Jurkat, Clone E6-1 (cell line): ENCODE results near the gene ITCH.
A peak's percentile ranks its signal among the peaks of the same experiment; 100 is the strongest.
"Not testable (repeated sequence)": the region's sequence is repeated elsewhere in the genome, so short reads cannot be mapped to it uniquely, and the experiment has no call there.

Experiments used
- DNase-seq: peaks from one replicate; pipeline ENCODE4 v3.0.0-alpha.2; 2011; ENCODE audit warnings: low read depth, low spot score
- H3K4me3 ChIP-seq: 2 replicates; pipeline ENCODE4 v1.5.1; 2011; ENCODE audit warnings: mild to moderate bottlenecking, low read length, control low read depth, moderate library complexity

The ITCH gene

DNA sequence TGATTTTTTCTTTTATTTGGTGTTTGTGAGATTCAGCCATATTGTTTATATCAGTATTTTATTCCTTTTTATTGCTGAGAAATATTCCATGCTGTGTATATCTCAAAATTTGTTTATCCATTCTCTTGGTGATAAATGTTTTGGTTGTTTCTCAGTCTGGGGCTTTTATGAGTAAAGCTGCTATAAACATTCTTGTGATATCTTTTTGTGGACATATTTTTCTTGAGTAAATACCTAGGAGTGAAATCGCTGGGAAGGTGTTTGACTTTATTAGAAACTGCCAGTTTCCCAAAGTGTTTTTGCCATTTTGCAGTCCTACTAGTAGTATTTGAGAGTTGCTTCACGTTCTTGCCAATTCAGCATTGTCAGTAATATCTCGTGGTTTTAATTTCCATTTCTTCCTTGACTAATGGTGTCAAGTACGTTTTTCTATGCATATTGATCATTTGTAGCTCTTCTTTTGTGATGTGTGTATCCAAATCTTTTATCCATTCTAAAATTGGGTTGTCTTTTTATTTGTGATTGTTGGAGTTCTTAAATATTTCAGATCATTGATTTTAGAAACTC is 122.1 kb downstream of the ITCH start:
- DNase-seq, result no peak
- H3K4me3 ChIP-seq, result no peak overlapping the region

DNA sequence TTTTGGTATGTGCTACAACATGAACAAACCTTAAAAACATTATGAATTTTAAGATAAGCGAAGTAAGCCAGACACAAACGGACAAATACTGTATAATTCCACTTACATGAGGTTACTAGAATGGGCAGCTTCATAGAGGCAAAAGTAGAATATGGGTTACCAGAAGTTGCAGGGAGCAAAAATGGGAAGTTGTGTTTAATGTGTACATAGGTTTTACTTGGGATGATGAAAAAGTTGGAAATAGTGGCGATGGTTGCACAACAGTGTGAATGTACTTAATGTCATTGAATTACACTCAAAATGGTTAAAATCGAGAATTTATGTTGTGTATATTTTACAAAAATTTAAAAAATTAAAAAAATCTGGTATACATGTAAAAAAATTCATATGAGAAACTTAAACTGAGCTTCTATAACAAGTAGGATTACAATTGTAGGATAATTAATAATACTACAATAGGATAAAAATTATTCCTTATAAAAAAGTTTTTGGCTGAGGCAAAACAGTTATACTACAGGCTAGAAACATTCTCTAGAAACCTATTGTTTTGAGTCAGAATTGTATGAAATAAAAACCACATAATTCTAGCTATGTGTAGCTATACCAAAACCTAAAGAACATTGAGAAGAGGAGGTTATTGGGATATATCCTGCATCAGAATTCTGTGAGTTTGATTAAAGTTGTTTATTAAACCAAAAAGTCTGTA is 128.3 kb downstream of the ITCH start:
- no peak for DNase-seq
- no peak overlapping the region for H3K4me3 ChIP-seq

DNA sequence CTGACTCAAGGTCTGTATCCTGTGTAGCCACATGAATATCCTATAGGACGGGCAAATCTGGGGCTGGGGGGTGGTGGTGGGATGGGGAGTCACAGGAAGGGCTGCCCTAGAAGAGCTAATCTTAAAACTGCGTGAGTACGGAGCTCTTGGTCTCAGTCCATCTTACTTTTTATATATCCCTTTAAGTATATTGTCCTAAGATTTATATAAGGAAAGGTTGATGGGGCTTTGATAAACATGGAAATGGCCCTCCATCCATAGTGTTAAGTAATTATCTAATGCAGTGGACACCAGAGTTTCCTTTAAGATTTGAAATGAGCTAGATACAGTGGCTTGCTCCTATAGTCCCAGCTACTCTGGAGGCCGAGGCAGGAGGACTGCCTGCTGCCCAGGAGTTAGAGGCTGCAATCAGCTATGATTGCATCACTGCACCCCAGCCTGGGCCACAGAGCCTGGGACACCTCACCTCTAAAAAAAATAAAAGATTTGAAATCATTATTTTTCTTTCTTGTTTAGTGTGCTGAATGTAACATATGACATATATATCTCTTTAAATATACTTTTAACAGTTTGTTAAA is 128.9 kb downstream of the ITCH start:
- no peak for DNase-seq
- no peak overlapping the region for H3K4me3 ChIP-seq

DNA sequence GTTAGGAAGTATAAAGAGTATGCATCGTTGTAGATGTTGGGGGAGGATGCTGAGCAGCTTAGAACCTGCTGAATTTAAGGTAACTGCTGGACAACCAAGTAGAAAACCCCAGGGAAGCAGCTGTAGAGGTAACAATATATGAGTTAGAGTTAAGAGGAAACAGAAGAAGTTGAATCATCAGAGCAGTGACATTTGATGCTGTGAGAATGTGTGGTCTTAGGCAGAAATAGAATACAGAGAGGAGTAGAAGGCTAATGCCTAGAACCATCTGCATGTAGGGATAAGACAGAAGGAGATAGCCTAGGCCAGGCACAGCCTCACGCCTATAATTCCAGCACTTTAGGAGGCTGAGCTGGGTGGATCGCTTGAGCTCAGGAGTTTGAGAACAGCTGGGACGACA is 130.6 kb downstream of the ITCH start:
- no peak overlapping the region for H3K4me3 ChIP-seq
- DNase-seq, result no peak

DNA sequence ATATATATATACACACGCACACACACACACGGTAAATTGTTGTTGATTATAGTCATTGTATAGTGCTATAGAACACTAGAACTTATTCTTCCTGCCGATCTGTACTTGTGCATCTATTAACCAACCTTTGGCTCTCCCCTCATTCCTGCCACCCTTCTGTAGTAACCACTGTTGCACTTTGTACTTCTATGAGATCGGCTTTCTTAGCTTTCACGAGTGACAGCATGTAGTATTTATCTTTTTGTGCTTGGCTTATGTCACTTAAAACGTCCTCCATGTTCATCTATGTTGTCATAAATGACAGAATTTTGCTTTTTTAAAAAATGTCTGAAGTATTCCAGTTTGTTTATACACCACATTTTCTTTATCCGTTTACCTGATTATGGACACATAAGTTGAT is 132.2 kb downstream of the ITCH start:
- no peak overlapping the region for H3K4me3 ChIP-seq
- no peak for DNase-seq

DNA sequence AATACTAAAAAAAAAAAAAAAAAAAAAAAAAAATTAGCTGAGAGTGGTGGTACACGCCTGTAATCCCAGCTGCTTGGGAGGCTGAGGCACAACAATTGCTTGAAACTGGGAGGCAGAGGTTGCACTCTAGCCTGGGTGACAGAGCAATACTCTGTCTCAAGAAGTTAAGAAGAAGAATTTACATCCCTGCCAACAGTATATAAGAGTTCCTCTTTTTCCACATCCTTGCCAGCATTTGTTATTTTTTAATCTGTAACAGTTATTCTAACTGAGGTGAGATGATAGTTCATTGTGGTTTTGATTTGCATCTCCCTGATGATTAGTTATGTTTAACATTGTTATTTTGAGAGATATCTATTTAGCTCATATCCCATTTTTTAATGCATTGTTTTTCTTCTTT is 132.8 kb downstream of the ITCH start:
- H3K4me3 ChIP-seq, result no peak overlapping the region
- DNase-seq, result no peak

DNA sequence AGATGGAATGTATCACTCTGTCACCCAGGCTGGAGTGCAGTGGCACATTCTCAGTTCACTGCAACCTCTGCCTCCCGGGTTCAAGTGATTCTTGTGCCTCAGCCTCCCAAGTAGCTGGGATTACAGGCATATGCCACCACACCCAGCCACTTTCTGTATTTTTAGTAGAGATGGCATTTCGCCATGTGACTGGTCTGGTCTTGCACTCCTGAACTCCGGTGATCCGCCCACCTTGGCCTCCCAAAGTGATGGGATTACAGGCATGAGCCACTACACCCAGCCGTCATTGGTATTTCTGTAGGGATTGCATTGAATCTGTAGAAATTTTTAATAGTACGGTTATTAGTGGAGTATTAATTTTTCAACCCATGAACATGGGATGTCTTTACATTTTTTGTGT is 134.5 kb downstream of the ITCH start:
- DNase-seq, H3K4me3 ChIP-seq: not testable (repeated sequence)

DNA sequence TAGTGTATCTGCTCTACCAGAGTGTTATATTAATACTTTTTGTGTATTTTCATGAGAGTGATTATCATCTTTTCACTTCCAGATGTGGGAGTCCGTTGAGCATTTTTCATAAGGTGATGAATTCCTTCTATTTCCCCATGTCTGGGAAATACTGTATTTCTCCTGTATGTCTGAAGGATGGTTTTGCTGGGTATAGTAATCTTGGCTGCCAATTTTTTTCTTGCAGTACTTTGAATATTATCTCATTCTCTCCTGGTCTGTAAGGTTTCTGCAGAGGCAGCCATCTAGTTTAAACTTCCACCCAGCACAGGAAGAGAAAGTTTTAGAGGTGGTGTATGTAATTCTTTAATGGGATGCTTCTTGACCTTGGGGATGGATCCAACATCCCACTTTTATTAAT is 137.8 kb downstream of the ITCH start:
- no peak for DNase-seq
- no peak overlapping the region for H3K4me3 ChIP-seq

DNA sequence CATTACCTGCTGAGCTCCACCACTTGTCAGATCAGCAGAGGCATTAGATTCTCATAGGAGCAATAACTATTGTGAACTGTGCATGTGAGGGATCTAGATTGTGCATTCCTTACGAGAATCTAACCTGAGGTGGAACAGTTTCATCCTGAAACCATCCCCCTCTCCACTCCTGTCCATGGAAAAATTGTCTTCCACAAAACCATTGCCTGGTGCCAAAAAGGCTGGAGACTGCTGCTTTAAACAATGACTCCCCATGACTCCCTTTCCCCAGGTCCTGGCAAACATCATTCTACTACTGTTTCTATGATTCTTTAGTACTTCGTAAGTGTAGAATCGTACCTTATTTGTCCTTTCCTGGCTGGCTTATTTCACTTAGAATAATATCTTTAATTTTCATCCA is 143.4 kb downstream of the ITCH start:
- DNase-seq, result no peak
- no peak overlapping the region for H3K4me3 ChIP-seq

DNA sequence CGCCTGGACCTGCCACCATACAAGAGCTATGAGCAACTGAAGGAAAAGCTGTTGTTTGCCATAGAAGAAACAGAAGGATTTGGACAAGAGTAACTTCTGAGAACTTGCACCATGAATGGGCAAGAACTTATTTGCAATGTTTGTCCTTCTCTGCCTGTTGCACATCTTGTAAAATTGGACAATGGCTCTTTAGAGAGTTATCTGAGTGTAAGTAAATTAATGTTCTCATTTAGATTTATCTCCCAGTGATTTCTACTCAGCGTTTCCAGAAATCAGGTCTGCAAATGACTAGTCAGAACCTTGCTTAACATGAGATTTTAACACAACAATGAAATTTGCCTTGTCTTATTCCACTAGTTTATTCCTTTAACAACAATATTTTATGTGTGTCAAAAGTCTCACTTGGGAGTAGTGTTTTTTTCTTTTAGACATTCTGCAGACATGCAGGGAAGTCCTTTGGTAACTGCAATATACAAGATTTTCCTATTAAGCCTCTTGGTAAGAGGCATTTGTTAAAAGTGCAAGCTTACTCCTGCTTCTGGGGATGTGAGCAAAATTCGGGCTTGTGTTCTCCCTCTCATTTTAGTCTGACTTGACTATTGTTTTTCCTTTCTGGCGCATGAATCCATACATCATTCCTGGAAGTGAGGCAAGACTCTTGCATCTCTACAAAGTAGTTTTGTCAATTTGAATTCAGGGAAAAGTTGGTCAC is 144.8 kb downstream of the ITCH start:
- no peak overlapping the region for H3K4me3 ChIP-seq
- no peak for DNase-seq

DNA sequence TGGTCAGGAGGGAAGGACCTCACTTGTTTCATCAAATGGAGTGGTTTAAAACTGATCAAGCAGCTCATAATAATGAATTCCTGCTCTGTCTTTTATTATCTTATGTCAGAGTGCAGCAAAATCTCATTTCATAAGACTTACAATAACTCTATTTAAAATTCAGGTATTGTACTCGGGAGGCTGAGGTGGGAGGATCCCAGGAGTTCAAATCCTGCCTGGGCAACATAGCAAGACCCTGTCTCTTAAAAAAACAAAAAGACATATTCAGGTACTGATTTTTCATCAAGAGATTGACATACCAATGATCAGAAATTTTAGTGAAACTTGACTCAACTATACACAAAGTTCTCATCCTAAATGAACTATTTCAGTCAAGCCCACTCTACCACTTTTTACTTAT is 147.5 kb downstream of the ITCH start:
- no peak overlapping the region for H3K4me3 ChIP-seq
- DNase-seq, result no peak

DNA sequence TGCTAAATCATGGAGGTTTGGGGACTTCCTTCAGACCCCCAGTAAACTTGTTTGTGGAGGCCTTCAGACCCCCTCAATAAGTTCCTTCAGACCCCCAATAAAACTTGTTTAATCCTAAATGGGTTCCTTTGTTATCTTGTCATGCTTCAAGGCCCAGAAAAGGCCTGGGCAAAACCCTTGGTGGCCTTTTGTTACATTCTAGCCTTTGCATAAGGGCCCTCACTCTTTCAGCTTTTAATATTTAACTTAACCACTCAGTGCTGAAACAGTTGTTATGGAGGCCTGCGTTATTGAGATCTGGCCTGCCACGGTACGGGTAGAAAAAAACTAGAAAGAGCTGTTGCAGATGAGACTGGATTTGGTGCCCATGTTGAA is 148.8 kb downstream of the ITCH start:
- DNase-seq, result no peak
- H3K4me3 ChIP-seq, result no peak overlapping the region

DNA sequence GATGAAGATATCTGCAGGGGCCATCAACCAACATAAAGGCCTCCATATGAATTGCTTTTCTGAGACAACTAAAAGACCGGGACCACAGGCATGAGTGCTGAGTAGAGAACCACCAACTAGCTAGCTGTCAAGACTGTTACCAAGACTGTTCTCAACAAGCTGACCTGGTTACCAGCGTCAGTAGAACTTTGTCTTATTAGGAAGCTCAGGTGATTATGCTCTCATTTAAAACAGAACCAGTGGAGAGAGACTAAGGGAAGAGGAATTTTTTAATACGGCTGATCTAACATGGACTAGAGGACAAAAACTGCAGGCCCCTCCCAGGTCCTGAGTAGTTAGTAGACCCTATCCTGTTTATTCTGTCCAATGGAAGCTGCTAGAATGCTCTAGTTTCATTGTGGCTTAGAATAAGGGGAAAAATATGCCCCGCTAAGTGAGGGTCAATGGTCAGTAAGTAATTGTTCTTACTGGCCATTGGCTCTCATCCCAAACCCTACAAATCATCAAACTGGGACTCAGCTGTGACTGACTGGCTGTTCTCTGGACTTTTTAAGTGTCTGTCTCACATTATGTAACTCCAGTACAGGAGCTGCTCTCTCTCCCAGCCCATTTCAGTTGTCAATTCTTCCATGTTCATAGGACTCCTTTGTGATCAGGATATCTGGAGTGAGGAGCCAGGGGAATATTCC is 149.3 kb downstream of the ITCH start:
- no peak for DNase-seq
- no peak overlapping the region for H3K4me3 ChIP-seq

DNA sequence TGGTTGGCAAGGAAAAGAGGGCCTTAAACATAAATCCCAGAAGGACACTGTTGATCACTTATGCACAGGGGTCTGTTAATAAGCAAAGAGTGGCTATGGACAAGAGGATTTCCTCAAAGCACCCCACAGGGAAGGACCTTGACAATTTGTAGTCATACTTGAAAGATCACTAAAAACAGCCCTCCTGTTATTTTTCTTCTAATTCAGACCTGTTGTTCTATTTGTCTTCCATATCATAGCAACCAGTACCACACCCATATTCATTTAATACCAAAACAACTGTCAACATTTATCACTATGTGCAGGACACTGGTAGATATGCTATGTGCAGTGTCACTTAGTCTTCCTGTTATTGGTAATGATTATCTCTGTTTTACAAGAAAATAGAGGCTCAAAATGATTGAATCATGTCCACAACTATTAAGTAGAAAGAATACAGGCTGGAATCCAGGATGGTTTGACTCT is 149.9 kb downstream of the ITCH start:
- no peak overlapping the region for H3K4me3 ChIP-seq
- no peak for DNase-seq

DNA sequence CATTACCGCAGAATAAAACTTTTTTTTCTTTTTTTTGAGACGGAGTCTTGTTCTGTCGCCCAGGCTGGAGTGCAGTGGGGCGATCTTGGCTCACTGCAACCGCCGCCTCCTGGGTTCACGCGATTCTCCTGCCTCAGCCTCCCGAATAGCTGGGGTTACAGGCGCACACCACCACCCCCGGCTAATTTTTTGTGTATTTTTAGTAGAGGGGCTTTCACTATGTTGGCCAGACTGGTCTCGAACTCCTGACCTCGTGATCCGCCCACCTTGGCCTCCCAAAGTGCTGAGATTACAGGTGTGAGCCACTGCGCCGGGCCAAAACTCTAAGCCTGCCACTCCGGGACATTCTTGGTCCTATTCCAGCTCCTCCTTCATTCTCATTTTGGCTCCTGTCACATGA is 151.0 kb downstream of the ITCH start:
- not testable (repeated sequence) for DNase-seq, H3K4me3 ChIP-seq

DNA sequence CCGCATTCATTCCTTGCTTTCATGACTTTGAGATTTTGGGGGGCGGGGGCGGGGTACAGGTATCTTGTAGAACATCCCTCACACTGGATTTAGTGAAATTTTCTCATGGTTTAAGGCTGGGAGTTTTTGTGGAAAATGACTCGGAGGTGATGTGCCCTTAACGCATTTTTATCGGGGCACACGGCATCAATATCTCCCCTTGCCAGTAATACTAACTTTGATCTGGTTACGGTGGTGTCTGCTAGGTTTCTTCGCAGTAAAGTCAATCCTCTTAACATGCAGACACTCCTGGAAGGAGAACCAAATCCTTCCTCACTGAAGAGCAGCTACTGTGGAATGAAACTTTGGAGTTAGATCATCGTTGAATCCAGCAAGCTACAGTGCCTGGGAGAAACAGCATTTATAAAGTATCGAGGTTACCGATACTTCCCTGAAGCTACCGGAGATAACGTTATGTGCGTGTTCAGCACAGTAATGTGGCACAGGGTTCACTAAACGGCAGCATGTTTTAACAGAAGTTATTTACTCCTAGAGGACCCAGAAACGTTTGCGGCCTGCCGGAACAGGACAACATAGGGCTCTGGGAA is 151.9 kb downstream of the ITCH start:
- no peak for DNase-seq
- peak overlapping the region; percentile 85 for H3K4me3 ChIP-seq

DNA sequence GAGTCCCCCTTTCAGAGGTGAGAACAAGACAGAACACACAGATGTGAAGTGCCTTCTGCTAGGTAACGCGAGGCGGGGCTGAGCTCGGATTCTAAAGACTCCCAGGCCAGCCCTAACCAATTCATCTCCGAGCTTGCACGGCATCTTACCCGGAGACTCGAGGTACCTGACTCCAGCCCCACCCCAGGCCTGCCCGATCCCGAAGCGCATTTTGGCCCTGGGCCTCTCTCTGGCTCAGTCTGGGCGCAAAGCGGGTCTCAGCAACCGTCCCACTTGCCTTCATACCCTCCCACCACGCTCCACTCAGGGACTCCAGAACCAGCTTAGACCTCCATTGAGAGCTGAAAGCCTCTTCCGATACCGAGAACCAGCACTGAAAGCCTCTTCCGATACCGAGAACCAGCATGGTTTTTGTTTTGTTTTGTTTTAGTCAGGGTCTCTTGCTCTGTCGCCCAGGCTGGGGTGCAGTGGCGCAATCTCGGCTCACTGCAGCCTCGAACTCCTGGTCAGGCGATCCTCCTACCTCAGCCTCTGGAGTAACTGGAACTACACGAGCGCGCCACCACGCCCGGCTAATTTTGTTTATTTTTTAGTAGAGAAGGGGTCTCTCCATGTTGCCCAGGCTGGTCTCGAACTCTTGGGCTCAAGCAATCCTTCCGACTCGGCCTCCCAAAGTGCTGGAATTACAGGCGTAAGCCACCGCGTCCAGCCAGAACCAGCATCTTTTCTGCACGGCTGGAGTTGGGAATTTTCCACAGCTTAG is 152.6 kb downstream of the ITCH start:
- DNase-seq, result peak; percentile 79

DNA sequence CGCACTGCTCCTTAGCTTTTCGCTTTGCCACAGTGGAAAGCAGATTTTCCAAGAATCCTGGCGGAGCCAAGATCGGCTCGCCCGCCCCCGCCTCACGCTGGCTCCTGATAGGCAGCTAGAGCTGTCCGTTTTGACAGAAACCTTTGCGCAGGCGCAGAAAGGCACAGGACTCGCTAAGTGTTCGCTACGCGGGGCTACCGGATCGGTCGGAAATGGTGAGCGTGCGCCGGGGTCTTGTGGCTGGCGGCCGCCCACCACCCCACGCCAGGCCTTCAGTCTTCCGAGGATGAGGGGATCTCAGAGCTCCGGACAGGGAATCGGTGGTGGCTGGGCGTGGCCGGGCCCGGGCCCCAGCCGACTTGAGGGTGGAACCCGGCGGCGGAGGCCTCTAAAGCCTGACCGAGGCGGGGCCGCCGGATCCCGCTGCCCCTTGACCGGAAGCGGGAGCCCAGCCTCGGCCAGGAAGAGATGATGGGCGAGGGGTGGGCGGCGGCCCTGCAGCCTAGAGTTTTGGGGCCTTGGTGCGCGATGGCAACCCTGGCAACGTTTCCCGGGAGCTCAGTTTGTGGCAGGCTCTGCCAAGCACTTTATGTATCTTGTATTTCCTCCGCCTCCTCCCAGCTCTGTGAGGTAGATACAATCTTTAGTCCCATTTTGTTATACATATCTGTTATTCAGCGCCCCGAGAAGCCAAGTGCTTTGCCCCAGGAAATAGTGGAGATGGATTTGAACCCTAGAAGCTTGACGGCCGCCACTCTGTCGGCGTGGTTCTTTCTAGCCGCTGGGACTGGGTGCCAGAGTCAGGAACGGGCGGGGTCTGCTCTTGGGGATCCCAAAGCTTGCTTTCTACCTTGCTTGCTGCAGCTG is 153.4 kb downstream of the ITCH start, which contains the start of gene DYNLRB1:
Gene DYNLRB1 (plus strand): TSS at position 176 of the 867 bp plus-strand sequence. CDS start 37 bp downstream, at position 213.
- H3K4me3 ChIP-seq, result peak within 1 kb of the TSS; percentile 85
- DNase-seq, result peak; percentile 93

More for the DNA sequence above, 152.6 kb downstream of the ITCH start:
- peak overlapping the region; percentile 85 for H3K4me3 ChIP-seq
